Purkinje cell (primary cell): ENCODE measurements around the gene MRPL49. TPM values are rescaled to one million over a fixed set of nuclear protein-coding genes. Genes with fewer than 3 reads are reported as not detected.

Experiments
- polyA plus RNA-seq: library from polyadenylated mRNA; unstranded; fragments of >200 nt; fragmentation: Nextera tagmentation; gene quantifications from 2 replicates; pipeline ENCODE4 v1.2.1, GENCODE V29; 2014

The MRPL49 gene
- 8.6 and 13.7 TPM in 2 replicates for polyA plus RNA-seq

GRCh38 chr11:65121865-65122696 lies at the start of gene MRPL49, which contains the start of gene FAU:
Gene MRPL49 (plus strand): TSS chr11:65122321. CDS start chr11:65122347, 26 bp downstream.
Gene FAU (minus strand): TSS chr11:65122134. CDS start chr11:65121813, 321 bp downstream.

GRCh38 chr11:65083834-65084597 lies 38.1 kb upstream of the MRPL49 start, which contains the start of the genes CDCA5 and ZFPL1:
Gene CDCA5 (minus strand): TSS chr11:65084040. CDS start chr11:65083978, 62 bp downstream.
Gene ZFPL1 (plus strand): TSS chr11:65084222. CDS start chr11:65084699, 477 bp downstream.

GRCh38 chr11:65095974-65096806 lies 25.9 kb upstream of the MRPL49 start, which contains the start of gene VPS51:
Gene VPS51 (plus strand): TSS chr11:65096214. CDS start chr11:65096251, 37 bp downstream.

GRCh38 chr11:65111744-65112545 lies 10.2 kb upstream of the MRPL49 start, which contains the start of gene TM7SF2:
Gene TM7SF2 (plus strand): TSS chr11:65111872. CDS start chr11:65112016, 144 bp downstream.

GRCh38 chr11:65117206-65118096 lies 4.7 kb upstream of the MRPL49 start, which contains the start of gene ZNHIT2:
Gene ZNHIT2 (minus strand): TSS chr11:65117701. CDS start chr11:65117653, 48 bp downstream.

GRCh38 chr11:65134240-65134951 lies 12.3 kb downstream of the MRPL49 start, which contains the start of gene SYVN1:
Gene SYVN1 (minus strand): TSS chr11:65134519. CDS start chr11:65133601, 918 bp downstream.

GRCh38 chr11:65170058-65170534 lies 48.0 kb downstream of the MRPL49 start, which contains the start of gene SPDYC:
Gene SPDYC (plus strand): TSS chr11:65170233. CDS start chr11:65171358, 1,125 bp downstream.

Other genes starting within 250 kb of the MRPL49 start
- 2.5 and 3.5 TPM in 2 replicates for gene EHD1, start 243.7 kb upstream of the MRPL49 start, polyA plus RNA-seq
- gene ATG2A, start 205.1 kb upstream of the MRPL49 start, polyA plus RNA-seq: 0.70 and 0.73 TPM in 2 replicates
- 1.5 and 3.1 TPM in 2 replicates for gene PPP2R5B, start 197.6 kb upstream of the MRPL49 start, polyA plus RNA-seq
- gene GPHA2, start 186.4 kb upstream of the MRPL49 start, polyA plus RNA-seq: not detected in 2 replicates
- 3.6 and 3.8 TPM in 2 replicates for gene MAJIN, start 150.2 kb upstream of the MRPL49 start, polyA plus RNA-seq
- not detected in 2 replicates for gene BATF2, start 125.3 kb upstream of the MRPL49 start, polyA plus RNA-seq
- gene ARL2, start 108.2 kb upstream of the MRPL49 start, polyA plus RNA-seq: 42.7 and 68.3 TPM in 2 replicates
- gene SNX15, start 94.9 kb upstream of the MRPL49 start, polyA plus RNA-seq: 4.7 and 7.0 TPM in 2 replicates
- gene SAC3D1, start 81.1 kb upstream of the MRPL49 start, polyA plus RNA-seq: 1.3 and 3.6 TPM in 2 replicates
- not detected in 2 replicates for gene NAALADL1, start 63.8 kb upstream of the MRPL49 start, polyA plus RNA-seq
- 0.29 and 1.8 TPM in 2 replicates for gene CDCA5, start 38.3 kb upstream of the MRPL49 start, polyA plus RNA-seq
- 11.0 and 14.9 TPM in 2 replicates for gene ZFPL1, start 38.1 kb upstream of the MRPL49 start, polyA plus RNA-seq
- gene VPS51, start 26.1 kb upstream of the MRPL49 start, polyA plus RNA-seq: 15.7 and 25.0 TPM in 2 replicates
- gene TM7SF2, start 10.4 kb upstream of the MRPL49 start, polyA plus RNA-seq: 17.1 and 28.2 TPM in 2 replicates
- 0.19 and 1.9 TPM in 2 replicates for gene ZNHIT2, start 4.6 kb upstream of the MRPL49 start, polyA plus RNA-seq
- gene FAU, start 187 bp upstream of the MRPL49 start, polyA plus RNA-seq: 384 and 510 TPM in 2 replicates
- gene SYVN1, start 12.2 kb downstream of the MRPL49 start, polyA plus RNA-seq: 24.2 and 35.0 TPM in 2 replicates
- not detected in 2 replicates for gene SPDYC, start 47.9 kb downstream of the MRPL49 start, polyA plus RNA-seq
- 4.1 and 6.8 TPM in 2 replicates for gene CAPN1, start 59.6 kb downstream of the MRPL49 start, polyA plus RNA-seq
- gene POLA2, start 139.6 kb downstream of the MRPL49 start, polyA plus RNA-seq: 1.6 and 4.8 TPM in 2 replicates
- gene CDC42EP2, start 192.5 kb downstream of the MRPL49 start, polyA plus RNA-seq: 2.8 and 4.2 TPM in 2 replicates
- gene DPF2, start 211.5 kb downstream of the MRPL49 start, polyA plus RNA-seq: 19.0 and 20.5 TPM in 2 replicates
- gene TIGD3, start 232.4 kb downstream of the MRPL49 start, polyA plus RNA-seq: 1.7 and 1.8 TPM in 2 replicates